ENCODE results near the gene MKI67.

- TF ChIP-seq CTCF (conservative IDR thresholded peaks at IDR 0.05; ENCODE audit: low read depth, low read length): no peak
- TF ChIP-seq NFE2L2 (IDR thresholded peaks at IDR 0.05; ENCODE audit: low read depth, low read length): no peak
- no peak for TF ChIP-seq POLR2A (IDR thresholded peaks at IDR 0.05; ENCODE audit: low read depth, low read length)
- no peak for TF ChIP-seq RFX5 (IDR thresholded peaks at IDR 0.05; ENCODE audit: low read depth, low read length)
- TF ChIP-seq BHLHE40 (IDR thresholded peaks at IDR 0.05; ENCODE audit: low read depth, low read length): no peak
- TF ChIP-seq MXI1 (IDR thresholded peaks at IDR 0.05; ENCODE audit: borderline replicate concordance, low read depth, low read length): no peak
- no peak for TF ChIP-seq RAD21 (IDR thresholded peaks at IDR 0.05; ENCODE audit: low read length)
- TF ChIP-seq SMC3 (IDR thresholded peaks at IDR 0.05; ENCODE audit: low read depth, low read length): no peak
- no peak for TF ChIP-seq FOS (IDR thresholded peaks at IDR 0.05; ENCODE audit: low read depth, low read length)
- no peak for TF ChIP-seq CEBPB (IDR thresholded peaks at IDR 0.05; ENCODE audit: low read depth, low read length)
These were observed 54.2 kb downstream of the MKI67 start for GRCh38 chr10:128072046-128072445.
